Activated CD8-positive, alpha-beta memory T cell treated with anti-CD3 and anti-CD28 coated beads for 36 hours (primary cell): ENCODE measurements around the gene TTC21A. TPM values are rescaled to one million over a fixed set of nuclear protein-coding genes. Genes with fewer than 3 reads are reported as not detected.

Experiments used
- CTCF ChIA-PET: fragments of 350-600 bp; sonication (Branson Sonifier 250); formaldehyde crosslinking; loops from one replicate; lab custom pipeline; 2021; ENCODE audit warnings: antibody characterized with exemption; lab: Charles Lee
- POLR2A ChIA-PET: fragments of 350-600 bp; sonication (Branson Sonifier 250); formaldehyde crosslinking; loops from one replicate; lab custom pipeline; 2021; ENCODE audit warnings: antibody characterized with exemption; lab: Charles Lee
- total RNA-seq, 2 experiments: library from RNA; stranded (reverse); gene quantifications; one replicate each; pipeline ENCODE4 v1.2.3, GENCODE V29; 2021

Gene TTC21A
- total RNA-seq, 2 experiments from 2014 or later, result 1.1 to 1.2 TPM

GRCh38 chr3:39130693-39131265 is 23.3 kb downstream of the TTC21A start:
- POLR2A ChIA-PET, result no interaction called here

GRCh38 chr3:39132096-39133092 is 24.9 kb downstream of the TTC21A start:
- ChIA-PET CTCF (interaction anchor here (1.3 kb wide), 1 partner anchor 159 kb away, joined by 3 read pairs; no protein-coding TSS in a partner anchor), POLR2A (no interaction called here)

More at GRCh38 chr3:39130693-39131265, 23.3 kb downstream of the TTC21A start:
- CTCF ChIA-PET, result interaction anchor here (1.2 kb wide), 1 partner anchor 11 kb away, joined by 3 read pairs; no protein-coding TSS in a partner anchor

GRCh38 chr3:39133093-39133490 is 25.6 kb downstream of the TTC21A start:
- ChIA-PET POLR2A (no interaction called here), CTCF (interaction anchor here (1.3 to 2.1 kb wide), 2 partner anchors 155 to 158 kb away, joined by 3 to 7 read pairs; no protein-coding TSS in a partner anchor)

GRCh38 chr3:39133822-39134221 is 26.3 kb downstream of the TTC21A start:
- POLR2A ChIA-PET, result no interaction called here
- CTCF ChIA-PET, result interaction anchor here (1.3 to 2.1 kb wide), 2 partner anchors 154 to 158 kb away, joined by 3 to 7 read pairs; no protein-coding TSS in a partner anchor

GRCh38 chr3:39134305-39134704 is 26.8 kb downstream of the TTC21A start:
- ChIA-PET POLR2A (no interaction called here), CTCF (interaction anchor here (2.1 kb wide), 1 partner anchor 154 kb away, joined by 7 read pairs; no protein-coding TSS in a partner anchor)

GRCh38 chr3:39135170-39135805 is 27.8 kb downstream of the TTC21A start:
- ChIA-PET CTCF (interaction anchor here (2.1 kb wide), 1 partner anchor 153 kb away, joined by 7 read pairs; no protein-coding TSS in a partner anchor), POLR2A (no interaction called here)

GRCh38 chr3:39136533-39137434 is 29.3 kb downstream of the TTC21A start:
- POLR2A ChIA-PET, result interaction anchor here (0.6 to 1.1 kb wide), 2 partner anchors 11 to 279 kb away, joined by 3 to 4 read pairs; no protein-coding TSS in a partner anchor
- CTCF ChIA-PET, result no interaction called here

GRCh38 chr3:39137435-39137936 is 30.0 kb downstream of the TTC21A start:
- ChIA-PET CTCF (no interaction called here), POLR2A (interaction anchor here (0.6 kb wide), 1 partner anchor 278 kb away, joined by 3 read pairs; no protein-coding TSS in a partner anchor)

- POLR2A ChIA-PET, result no interaction called here
- CTCF ChIA-PET, result interaction anchor here (1.6 kb wide), 1 partner anchor 150 kb away, joined by 5 read pairs; no protein-coding TSS in a partner anchor
Observed at GRCh38 chr3:39137991-39138803, 30.7 kb downstream of the TTC21A start.

- POLR2A ChIA-PET, result no interaction called here
- CTCF ChIA-PET, result interaction anchor here (1.6 kb wide), 1 partner anchor 150 kb away, joined by 5 read pairs; no protein-coding TSS in a partner anchor
Observed at GRCh38 chr3:39138804-39139415, 31.4 kb downstream of the TTC21A start.

- ChIA-PET POLR2A (no interaction called here), CTCF (interaction anchor here (1.6 kb wide), 1 partner anchor 149 kb away, joined by 5 read pairs; no protein-coding TSS in a partner anchor)
Observed at GRCh38 chr3:39139442-39139841, 32.0 kb downstream of the TTC21A start.

GRCh38 chr3:39140341-39140971 is 33.0 kb downstream of the TTC21A start:
- CTCF ChIA-PET, result no interaction called here
- POLR2A ChIA-PET, result no interaction called here

- ChIA-PET CTCF (interaction anchor here (0.9 kb wide), 1 partner anchor 11 kb away, joined by 3 read pairs; no protein-coding TSS in a partner anchor), POLR2A (no interaction called here)
Observed at GRCh38 chr3:39141171-39141995, 33.9 kb downstream of the TTC21A start.

- CTCF ChIA-PET, result interaction anchor here (0.9 kb wide), 1 partner anchor 11 kb away, joined by 3 read pairs; no protein-coding TSS in a partner anchor
- POLR2A ChIA-PET, result no interaction called here
Observed at GRCh38 chr3:39142067-39142466, 34.6 kb downstream of the TTC21A start.
